Stimulated activated CD4-positive, alpha-beta T cell treated with anti-CD3 and anti-CD28 coated beads, Interleukin-15, amount 100 ng/mL, for 48 hours (primary cell): ENCODE results near the gene NUCB1.
"Not testable (repeated sequence)": the region's sequence is repeated elsewhere in the genome, so short reads cannot be mapped to it uniquely, and the experiment has no call there.

Experiments used
- DNase-seq, 2 donors: peaks; one replicate each; pipeline ENCODE4 v3.0.0-alpha.2; 2020; ENCODE audit warnings: low read depth in 2 of 2

NUCB1 gene

DNA sequence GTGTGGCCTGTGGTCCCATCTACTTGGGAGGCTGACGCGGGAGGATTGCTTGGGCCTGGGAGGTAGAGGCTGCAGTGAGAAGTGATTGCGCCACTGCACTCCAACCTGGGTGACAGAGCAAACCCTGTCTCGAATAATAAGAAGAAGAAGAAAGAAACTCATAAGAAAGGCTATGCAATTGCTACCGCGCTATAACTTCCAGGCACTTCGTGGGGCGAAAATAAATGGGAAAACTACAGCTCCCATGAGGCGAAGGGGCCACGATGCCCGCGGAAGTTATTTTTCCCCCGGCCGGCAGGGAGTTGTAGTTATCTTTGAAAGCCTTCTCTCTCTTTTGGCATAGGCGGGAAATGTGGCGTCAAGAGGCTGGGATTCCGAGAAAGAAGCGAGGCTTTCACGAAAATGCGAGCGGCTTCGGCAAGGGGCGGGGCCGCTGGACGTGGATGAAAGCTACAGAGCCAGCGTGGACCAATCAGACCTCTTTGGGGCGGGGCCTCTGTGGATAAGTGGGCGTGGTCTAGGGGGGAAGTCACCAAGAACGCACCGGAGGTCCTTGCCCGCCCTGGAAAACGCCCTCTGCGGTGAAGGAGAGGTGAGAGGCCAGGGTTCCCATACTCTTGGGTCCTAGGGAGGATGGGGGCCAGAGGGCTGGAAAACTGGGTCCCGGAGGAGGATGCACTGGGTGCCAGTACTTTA lies at the start of gene NUCB1:
TSS of gene NUCB1 (plus strand) at position 532 of the 696 bp plus-strand sequence. CDS start 485 bp downstream, outside the sequence.
- DNase-seq, result peak; percentile 98 to 100

DNA sequence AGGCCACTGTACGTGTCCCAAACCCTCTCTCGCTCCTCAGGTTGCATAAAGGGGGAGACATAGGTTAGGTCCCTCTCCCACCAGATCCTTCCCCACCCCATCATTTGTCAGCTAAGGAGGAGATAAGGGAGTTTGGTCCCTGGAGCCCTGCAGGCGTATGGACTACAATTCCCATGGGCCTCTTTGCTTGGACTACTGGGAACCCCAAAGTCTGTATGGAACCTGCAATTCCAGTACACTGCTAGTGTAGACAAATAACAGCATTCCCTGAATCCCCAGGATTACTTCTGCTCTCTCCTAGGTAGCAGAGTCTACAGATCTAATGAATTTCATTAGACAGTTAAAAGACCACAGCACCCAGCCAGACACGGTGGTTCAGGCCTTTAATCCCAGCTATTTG lies 47.8 kb upstream of the NUCB1 start:
- no peak for DNase-seq

DNA sequence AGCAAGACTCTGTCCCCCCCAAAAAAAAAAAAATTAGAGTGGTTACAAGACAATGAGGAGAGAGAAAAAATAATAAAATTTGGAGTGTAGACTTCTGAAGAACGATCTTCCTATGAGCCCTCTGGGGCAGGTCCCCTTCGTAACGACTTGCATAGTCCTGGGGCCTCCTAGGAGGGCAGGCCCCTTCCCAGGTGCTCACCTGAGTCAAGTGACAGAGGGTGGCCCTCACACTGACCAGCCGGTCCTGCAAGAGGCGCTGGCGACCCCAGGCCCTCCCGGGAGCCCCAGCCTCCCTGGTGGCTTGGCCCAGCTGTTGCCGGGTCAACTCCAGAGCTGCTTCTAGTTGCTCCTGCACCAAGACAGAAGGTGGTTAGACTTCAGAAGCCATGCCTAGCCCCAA lies 46.6 kb upstream of the NUCB1 start:
- no peak for DNase-seq

DNA sequence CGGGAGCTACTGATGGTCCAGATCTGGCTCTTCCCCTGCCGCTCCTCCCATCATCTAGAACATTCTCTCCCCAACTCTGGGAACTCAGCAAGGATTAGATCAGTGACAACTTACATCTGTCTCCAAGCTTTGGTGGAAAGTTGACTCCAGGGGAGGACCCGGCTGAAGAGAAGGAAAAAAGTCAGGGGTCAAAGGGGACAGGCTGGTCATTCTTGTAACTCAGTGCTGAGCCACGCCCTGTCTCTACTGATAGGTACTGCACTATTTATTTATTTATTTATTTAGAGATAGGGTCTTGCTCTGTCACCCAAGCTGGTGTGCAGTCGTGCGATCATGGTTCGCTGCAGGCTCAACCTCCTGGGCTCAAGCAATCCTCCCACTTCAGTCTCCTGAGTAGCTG lies 46.0 kb upstream of the NUCB1 start:
- DNase-seq, result no peak

DNA sequence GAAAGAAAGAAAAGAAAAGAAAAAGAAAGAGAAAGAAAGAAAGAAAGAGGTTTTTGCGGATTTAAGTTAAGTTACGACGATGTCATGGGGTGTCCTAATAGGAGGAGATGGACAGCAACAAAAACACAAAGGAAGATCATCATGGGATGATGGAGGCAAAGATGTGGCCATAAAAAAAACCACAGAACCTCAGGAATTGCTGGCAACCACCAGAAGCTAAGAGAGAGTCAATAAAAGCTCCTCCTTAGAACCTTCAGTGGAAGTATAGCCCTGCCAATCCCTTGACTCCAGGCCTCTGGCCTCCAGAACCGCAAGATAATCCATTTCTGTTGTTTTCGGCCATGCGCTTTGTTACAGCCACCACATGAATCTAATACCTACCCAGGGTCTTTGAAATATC lies 43.2 kb upstream of the NUCB1 start:
- no peak for DNase-seq

DNA sequence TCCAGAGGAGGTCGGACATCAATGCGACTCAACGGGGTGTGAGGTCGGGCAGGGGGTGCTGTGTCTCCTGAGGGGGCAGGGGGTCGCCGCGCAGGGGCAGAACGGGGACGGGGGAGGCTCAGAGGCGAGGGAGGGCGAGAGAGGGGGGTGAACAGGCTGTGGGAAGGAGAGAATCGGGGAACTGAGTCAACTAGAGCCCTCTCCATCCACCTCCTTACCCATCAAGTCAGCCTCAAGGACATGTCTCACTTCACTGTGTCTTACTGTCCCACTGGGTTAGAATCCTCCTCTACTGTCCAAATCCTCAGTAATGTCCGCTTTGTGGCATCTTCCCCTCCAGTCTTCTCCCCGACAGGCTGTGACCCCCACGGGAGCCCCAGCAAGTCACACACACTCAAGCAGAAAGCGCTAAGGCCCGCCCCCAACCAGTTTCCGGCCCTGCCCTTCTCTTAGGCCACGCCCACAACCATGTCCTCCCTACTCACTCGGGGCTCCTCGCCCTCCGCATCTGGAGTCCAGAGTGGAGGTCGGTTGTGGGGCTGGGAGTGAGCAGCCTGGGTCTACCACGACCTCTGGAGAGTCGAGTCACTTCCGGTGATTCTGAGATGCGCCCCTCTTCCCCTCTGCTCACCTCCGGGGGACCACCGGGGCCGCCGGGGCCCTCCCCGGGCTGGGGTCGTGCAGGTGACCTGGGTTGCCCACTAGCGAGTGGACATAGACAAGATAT lies 41.0 kb upstream of the NUCB1 start:
- peak; percentile 66 to 79 for DNase-seq

DNA sequence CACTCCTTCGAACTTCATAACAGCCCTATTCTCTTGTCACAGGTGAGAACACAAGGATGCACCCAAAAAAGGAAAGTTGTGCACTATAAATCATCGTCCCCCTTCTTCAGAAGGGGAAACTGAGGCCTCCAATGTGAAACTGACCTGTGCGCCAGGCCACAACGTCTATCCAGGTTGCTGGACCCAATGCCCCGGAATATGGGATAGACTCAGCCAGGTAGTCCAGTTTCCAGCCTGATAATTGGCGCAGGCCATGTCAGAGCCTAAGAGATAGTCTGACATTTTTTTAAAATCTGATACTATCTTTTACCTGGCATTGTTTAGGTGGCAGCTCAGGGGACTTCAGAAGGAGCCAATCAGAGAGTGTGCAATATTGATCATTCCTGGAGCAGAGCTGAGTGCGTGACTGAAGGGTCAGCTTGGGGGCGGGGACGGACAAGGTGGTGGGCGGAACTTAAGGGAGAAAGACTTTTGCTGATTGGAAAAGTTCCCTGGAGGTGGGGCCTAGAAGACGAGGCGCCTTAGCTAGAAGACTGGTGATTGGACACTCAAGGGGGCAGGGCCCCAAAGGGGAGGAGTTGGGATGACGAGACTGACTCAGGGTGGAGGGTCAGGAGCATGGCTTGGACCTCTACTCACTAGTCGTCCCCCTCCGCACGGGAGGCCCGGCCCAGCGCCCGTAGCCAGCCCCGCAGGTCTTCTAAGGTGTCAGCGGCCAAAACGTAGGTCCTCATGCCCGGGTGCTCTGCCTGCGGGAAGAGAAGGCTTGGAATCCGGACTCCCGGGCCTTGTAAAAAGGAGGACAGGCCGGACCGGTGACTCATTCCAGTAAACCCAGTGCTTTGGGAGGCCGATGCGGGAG lies 40.2 kb upstream of the NUCB1 start:
- DNase-seq, result no peak

DNA sequence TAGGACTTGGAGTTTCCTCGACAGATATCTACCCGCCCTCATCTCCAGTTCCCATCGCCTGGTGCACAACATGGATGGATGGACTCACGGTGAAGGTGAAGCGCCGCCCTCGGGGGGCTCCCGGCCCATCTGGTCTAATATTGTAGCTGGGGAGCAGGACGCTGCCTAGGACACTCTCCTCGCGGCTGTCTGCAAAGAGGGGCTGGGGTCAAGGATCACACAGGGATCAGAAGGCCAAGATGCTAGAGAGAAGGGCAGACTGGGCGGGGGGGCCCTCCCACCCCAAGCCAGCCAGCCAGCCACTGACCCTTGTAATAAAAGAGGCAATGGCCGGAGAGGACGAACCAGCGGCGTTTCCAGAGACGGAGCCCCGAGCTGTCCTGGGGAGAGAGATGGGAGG lies 38.8 kb upstream of the NUCB1 start:
- no peak for DNase-seq

DNA sequence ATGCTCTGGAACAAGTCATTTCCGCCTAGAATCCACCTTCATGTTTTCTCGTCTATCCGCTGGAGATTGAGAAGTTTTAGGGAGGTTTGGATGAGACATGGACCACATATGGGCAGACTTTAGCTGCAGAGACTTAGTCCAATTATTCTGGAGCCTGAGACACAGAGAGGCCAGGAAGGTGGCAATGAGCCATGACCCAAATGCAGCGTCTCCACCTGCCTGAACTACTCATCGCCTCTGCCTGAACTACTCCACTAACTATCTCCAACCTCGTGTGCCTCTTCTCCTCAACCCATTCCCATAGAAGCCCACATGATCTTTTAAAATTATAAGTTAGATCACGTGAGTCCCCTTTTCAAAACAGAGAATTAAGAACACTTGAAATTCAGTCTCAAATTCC lies 37.3 kb upstream of the NUCB1 start:
- no peak for DNase-seq

DNA sequence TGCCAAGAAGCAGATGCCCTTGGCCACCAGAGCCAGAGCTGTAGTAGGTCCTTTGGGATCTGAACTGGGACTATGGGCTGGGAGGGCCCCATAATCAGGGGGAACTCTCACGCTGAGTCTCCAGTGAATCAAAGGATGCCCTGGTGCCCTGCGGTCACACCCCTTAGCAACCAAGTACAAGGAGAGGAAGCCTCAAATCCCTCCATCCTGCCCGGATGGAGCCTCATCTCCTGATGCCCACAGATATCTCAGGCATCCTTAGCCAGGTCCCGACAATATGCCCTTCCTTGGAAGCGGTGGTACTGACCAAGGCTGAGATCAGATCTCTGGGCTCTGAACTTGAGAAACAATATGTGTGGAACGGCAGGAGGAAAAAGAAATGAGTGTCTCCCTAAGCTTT lies 33.4 kb upstream of the NUCB1 start:
- DNase-seq, result no peak

DNA sequence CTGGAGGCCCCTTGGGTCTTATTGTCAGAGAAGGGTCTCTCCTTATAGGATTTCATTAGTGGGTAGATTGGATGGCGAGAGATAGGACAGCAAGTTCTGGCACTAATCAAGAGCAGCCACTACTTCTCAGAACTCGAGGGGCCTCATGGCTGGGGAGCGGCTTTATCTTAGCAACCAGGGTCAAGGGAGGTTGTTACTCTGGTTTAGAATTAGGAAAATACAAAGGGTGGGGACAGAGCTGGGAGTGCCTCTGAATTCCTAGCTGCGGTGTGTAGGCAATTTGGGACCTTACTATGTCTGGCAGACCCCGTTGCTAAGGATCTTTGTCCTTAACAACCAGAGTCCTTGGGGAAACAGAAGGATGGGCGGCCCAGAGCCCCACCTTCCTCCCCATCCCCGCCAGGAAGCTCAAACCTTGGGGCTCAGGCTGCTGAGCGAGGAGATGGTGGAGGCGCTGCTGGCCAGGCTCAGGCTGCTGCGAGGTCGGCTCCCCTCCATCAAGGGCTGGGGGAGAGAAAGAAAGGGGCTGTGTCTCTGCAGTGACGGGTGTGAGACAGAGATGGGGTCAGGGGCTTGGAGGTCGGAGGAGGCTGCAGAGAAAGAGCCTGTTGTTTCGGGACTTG lies 32.9 kb upstream of the NUCB1 start:
- DNase-seq, result no peak

DNA sequence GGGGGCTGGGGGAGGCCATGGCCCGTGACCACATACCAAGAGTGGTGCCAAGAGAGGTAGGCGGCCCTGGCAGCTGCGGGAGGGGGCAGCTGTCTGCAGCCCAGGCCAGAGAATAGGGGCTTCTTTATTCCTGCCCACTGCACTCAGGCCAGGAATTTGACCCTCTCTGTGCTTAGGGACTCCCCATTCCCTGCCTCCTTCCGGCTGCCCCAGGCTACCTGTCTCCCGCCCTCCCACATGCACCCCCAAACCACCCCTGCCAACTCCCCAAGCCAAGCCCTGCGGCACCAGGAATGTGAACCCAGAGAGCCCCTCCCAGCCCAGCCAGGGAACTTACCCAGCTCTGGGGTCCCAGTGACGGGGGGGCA lies 32.4 kb upstream of the NUCB1 start:
- DNase-seq, result no peak

DNA sequence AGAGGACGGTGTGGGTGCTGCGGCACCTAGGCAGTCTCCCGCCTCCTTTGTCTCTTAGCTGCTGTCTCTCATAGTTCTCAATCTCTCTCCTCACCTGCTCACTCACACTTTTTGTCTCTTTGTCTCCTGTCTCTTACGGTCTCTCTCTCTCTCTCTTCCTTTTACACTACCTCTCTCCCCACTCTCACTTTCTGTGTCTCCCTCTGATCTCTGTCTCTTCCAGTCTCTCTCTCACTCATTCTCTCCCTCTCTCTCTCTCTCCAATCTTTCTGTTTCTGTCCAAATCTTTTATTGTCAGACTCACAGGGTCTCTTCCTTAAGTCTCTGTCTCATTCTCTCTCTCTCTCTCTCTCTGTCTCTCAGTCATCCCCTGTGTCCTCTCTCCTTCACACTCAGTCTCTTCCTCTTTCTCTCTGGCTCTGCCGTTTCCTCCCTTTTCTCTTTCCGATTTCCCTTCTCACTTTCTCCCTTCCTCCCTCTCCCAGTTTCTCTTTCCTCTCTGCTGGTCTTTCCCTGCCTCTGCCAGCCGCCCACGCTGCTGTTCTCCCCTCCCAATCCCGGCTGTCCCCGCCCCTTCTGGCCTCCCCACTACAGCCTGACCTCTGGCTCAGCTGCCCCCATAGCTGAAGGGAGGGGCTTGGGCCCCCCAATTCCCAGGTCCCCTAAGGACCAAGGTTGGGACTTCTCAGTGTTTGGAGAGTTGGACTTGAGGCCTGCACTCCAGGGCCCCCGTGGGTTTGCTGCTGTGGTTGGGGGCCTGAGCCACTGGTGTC lies 31.8 kb upstream of the NUCB1 start, which contains the start of gene PLEKHA4:
TSS of gene PLEKHA4 (minus strand) at position 504 of the 773 bp plus-strand sequence. CDS start 997 bp downstream, outside the sequence.
- no peak for DNase-seq

DNA sequence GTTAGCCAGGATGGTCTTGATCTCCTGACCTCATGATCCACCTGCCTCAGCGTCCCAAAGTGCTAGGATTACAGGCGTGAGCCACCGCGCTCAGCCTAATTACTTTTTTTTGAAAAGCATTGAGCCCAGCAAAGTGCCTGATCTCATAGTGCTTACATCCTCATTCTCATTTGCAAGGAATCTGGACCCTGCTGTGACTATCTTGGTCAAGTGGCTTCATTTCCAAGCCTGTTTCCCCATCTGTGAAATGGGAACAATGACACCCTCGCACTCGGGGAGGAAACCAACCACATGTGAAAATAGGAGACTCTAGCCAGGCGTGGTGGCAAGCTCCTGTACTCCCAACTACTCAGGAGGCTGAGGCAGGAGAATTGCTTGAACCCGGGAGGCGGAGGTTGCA lies 30.1 kb upstream of the NUCB1 start:
- no peak for DNase-seq

DNA sequence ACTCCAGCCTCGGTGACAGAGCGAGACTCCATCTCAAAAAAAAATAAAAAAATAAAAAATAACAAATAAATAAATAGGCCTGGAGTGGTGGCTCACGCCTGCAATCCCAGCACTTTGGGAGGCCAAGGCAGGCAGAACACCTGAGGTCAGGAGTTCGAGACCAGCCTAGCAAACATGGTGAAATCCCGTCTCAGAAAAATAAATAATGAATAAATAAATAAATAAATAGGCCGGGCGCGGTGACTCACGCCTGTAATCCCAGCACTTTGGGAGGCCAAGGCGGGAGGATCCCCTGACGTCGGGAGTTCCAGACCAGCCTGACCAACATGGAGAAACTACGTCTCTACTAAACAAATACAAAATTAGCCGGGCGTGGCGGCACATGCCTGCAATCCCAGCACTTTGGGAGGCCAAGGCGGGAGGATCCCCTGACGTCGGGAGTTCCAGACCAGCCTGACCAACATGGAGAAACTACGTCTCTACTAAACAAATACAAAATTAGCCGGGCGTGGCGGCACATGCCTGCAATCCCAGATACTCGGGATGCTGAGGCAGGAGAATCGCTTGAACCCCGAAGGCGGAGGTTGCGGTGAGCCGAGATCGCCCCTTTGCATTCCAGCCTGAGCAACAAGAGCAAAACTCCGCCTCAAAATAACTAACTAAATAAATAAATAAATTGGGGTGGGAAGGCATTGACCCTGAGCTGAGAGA lies 28.5 kb upstream of the NUCB1 start:
- not testable (repeated sequence) for DNase-seq

DNA sequence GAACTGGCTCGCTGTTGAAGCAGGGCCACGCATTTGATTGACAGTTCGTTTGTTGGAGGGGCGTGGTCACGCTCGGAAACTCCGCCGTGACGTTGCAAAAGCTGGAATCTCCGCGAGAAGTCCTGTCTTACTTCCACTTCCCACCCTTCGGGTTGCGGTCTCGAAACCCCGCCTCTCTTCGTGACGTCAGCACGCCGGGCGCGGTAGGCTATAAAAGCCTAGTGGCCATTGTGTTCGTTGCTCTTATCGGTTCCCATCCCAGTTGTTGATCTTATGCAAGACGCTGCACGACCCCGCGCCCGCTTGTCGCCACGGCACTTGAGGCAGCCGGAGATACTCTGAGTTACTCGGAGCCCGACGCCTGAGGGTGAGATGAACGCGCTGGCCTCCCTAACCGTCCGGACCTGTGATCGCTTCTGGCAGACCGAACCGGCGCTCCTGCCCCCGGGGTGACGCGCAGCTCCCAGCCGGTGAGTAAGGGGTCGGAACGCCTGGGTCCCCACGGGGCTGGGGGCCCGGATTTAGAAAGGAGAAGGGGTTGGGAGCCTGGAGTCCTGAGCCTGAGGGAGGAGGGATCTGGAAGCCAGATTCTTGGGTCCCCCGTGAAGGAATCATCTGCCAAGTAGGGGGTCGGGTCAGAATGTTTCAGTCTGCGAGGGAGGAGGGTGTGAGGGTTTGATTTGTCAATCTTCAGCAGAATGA lies 27.8 kb upstream of the NUCB1 start, which contains the start of gene PPP1R15A:
TSS of gene PPP1R15A (plus strand) at position 240 of the 702 bp plus-strand sequence. CDS start 813 bp downstream, outside the sequence.
- peak; percentile 97 to 98 for DNase-seq

DNA sequence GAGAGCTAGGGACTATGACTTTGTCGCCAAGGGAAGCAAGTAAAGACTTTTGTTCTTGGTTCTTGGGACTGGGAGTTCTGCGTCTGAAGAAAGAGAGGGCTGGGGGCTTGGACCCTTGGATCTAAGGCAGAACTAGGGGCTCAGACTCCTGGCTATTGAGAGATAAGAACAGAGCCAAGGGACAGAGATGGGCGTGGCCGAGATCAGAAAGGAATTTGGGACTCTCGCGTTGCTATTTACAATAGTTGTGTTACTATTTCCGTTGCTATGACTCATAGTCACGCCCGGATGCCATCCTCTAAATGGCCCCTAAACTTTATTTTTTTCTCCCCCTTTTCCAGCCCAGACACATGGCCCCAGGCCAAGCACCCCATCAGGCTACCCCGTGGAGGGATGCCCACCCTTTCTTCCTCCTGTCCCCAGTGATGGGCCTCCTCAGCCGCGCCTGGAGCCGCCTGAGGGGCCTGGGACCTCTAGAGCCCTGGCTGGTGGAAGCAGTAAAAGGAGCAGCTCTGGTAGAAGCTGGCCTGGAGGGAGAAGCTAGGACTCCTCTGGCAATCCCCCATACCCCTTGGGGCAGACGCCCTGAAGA lies 27.1 kb upstream of the NUCB1 start:
- peak; percentile 62 to 74 for DNase-seq

DNA sequence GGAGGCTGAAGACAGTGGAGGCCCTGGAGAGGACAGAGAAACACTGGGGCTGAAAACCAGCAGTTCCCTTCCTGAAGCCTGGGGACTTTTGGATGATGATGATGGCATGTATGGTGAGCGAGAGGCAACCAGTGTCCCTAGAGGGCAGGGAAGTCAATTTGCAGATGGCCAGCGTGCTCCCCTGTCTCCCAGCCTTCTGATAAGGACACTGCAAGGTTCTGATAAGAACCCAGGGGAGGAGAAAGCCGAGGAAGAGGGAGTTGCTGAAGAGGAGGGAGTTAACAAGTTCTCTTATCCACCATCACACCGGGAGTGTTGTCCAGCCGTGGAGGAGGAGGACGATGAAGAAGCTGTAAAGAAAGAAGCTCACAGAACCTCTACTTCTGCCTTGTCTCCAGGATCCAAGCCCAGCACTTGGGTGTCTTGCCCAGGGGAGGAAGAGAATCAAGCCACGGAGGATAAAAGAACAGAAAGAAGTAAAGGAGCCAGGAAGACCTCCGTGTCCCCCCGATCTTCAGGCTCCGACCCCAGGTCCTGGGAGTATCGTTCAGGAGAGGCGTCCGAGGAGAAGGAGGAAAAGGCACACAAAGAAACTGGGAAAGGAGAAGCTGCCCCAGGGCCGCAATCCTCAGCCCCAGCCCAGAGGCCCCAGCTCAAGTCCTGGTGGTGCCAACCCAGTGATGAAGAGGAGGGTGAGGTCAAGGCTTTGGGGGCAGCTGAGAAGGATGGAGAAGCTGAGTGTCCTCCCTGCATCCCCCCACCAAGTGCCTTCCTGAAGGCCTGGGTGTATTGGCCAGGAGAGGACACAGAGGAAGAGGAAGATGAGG lies 26.4 kb upstream of the NUCB1 start:
- no peak for DNase-seq
